Progenitor cell of endocrine pancreas (in vitro differentiated cells): ENCODE results near the gene HDLBP. TPM values are rescaled to one million over a fixed set of nuclear protein-coding genes. Genes with fewer than 3 reads are reported as not detected.

Source experiments
- DNase-seq: peaks from one replicate; pipeline ENCODE4 v3.0.0; 2021; ENCODE audit warnings: low spot score; ENCODE audit not compliant: unreplicated experiment
- H3K27ac Mint-ChIP-seq: 2 replicates; pipeline ENCODE4 v1.8.0; 2021; ENCODE audit warnings: mild to moderate bottlenecking, moderate library complexity, mixed read lengths
- H3K27me3 Mint-ChIP-seq: 2 replicates; pipeline ENCODE4 v1.8.0; 2021; ENCODE audit warnings: mixed read lengths
- H3K36me3 Mint-ChIP-seq: 2 replicates; pipeline ENCODE4 v1.8.0; 2022; ENCODE audit warnings: mixed read lengths; ENCODE audit not compliant: insufficient read depth
- H3K4me1 Mint-ChIP-seq: 2 replicates; pipeline ENCODE4 v1.8.0; 2021; ENCODE audit warnings: low read depth, mixed read lengths
- H3K4me3 Mint-ChIP-seq: 2 replicates; pipeline ENCODE4 v1.8.0; 2021; ENCODE audit warnings: low read depth, mild to moderate bottlenecking, moderate library complexity, mixed read lengths
- H3K9me3 Mint-ChIP-seq: 2 replicates; pipeline ENCODE4 v1.8.0; 2021; ENCODE audit warnings: low read depth, mixed read lengths
- CTCF ChIP-seq: fragments of 200-600 bp; sonication (generic); IDR thresholded peaks from one replicate; pipeline ENCODE4 v1.5.0; 2021; ENCODE audit warnings: antibody characterized with exemption, mild to moderate bottlenecking; ENCODE audit not compliant: unreplicated experiment
- total RNA-seq: library from RNA; stranded (reverse); gene quantifications from 2 replicates; pipeline ENCODE4 v1.2.1, GENCODE V29; 2021

The HDLBP gene
- total RNA-seq, 1 donor from 2014 or later, result 388 TPM

- DNase-seq, result no peak
- Mint-ChIP-seq H3K27ac (no peak overlapping the region), H3K27me3 (no peaks in the 10 kb centered on the region), H3K36me3 (peaks cover 25% of the 10 kb centered on the region), H3K9me3 (no peaks in the 10 kb centered on the region), H3K4me3 (no peak overlapping the region), H3K4me1 (no peaks in the 10 kb centered on the region)
- TF ChIP-seq CTCF, result no peak
Observed at GRCh38 chr2:241255542-241256167, 59.8 kb downstream of the HDLBP start.

GRCh38 chr2:241254904-241255351 lies 60.5 kb downstream of the HDLBP start:
- Mint-ChIP-seq H3K27ac (no peak overlapping the region), H3K9me3 (no peaks in the 10 kb centered on the region), H3K4me1 (no peaks in the 10 kb centered on the region), H3K27me3 (no peaks in the 10 kb centered on the region), H3K36me3 (peaks cover 25% of the 10 kb centered on the region), H3K4me3 (no peak overlapping the region)
- TF ChIP-seq CTCF, result no peak
- no peak for DNase-seq

- H3K4me1 Mint-ChIP-seq, result no peaks in the 10 kb centered on the region
- no peaks in the 10 kb centered on the region for H3K27me3 Mint-ChIP-seq
- peaks cover 29% of the 10 kb centered on the region for H3K36me3 Mint-ChIP-seq
- no peak for TF ChIP-seq CTCF
- H3K9me3 Mint-ChIP-seq, result no peaks in the 10 kb centered on the region
- no peak overlapping the region for H3K27ac Mint-ChIP-seq
- no peak overlapping the region for H3K4me3 Mint-ChIP-seq
- DNase-seq, result no peak
Observed at GRCh38 chr2:241252778-241253475, 62.5 kb downstream of the HDLBP start.

- no peaks in the 10 kb centered on the region for H3K27me3 Mint-ChIP-seq
- H3K4me1 Mint-ChIP-seq, result no peaks in the 10 kb centered on the region
- H3K9me3 Mint-ChIP-seq, result no peaks in the 10 kb centered on the region
- no peak for TF ChIP-seq CTCF
- H3K27ac Mint-ChIP-seq, result no peak overlapping the region
- no peak overlapping the region for H3K4me3 Mint-ChIP-seq
- peaks cover 30% of the 10 kb centered on the region for H3K36me3 Mint-ChIP-seq
- no peak for DNase-seq
Observed at GRCh38 chr2:241249654-241250053, 65.8 kb downstream of the HDLBP start.

- Mint-ChIP-seq H3K9me3 (no peaks in the 10 kb centered on the region), H3K27ac (no peak overlapping the region), H3K4me1 (no peaks in the 10 kb centered on the region), H3K4me3 (no peak overlapping the region), H3K36me3 (peaks cover 32% of the 10 kb centered on the region), H3K27me3 (no peaks in the 10 kb centered on the region)
- no peak for TF ChIP-seq CTCF
- no peak for DNase-seq
Observed at GRCh38 chr2:241248897-241249296, 66.6 kb downstream of the HDLBP start.
